T-helper 1 cell treated with Interleukin-12 subunit alpha and Interleukin-12 subunit beta and Interleukin-4 antibody, amounts not matched to agents 30 μg/mL and 1 μg/mL, for 36 hours (primary cell): ENCODE data around the gene LTB4R.

Experiments used
- H3K27ac Mint-ChIP-seq: one replicate; pipeline ENCODE4 v1.8.0; 2021; ENCODE audit warnings: mild to moderate bottlenecking, mixed read lengths
- H3K27me3 Mint-ChIP-seq: one replicate; pipeline ENCODE4 v1.8.0; 2021; ENCODE audit warnings: low read depth, mixed read lengths
- H3K36me3 Mint-ChIP-seq: one replicate; pipeline ENCODE4 v1.8.0; 2021; ENCODE audit warnings: low read depth, mixed read lengths
- H3K4me1 Mint-ChIP-seq: one replicate; pipeline ENCODE4 v1.8.0; 2021; ENCODE audit warnings: low read depth, mixed read lengths
- H3K4me3 Mint-ChIP-seq: one replicate; pipeline ENCODE4 v1.8.0; 2021; ENCODE audit warnings: mild to moderate bottlenecking, moderate library complexity, mixed read lengths
- H3K9me3 Mint-ChIP-seq: one replicate; pipeline ENCODE4 v1.8.0; 2021; ENCODE audit warnings: mixed read lengths

LTB4R gene

GRCh38 chr14:24304019-24304387, 7.3 kb upstream of the LTB4R start:
- Mint-ChIP-seq H3K27ac (no peak overlapping the region), H3K4me1 (peaks cover 24% of the 10 kb centered on the region), H3K4me3 (no peak overlapping the region), H3K9me3 (no peaks in the 10 kb centered on the region), H3K27me3 (no peaks in the 10 kb centered on the region), H3K36me3 (peaks cover 44% of the 10 kb centered on the region)

- no peaks in the 10 kb centered on the region for H3K27me3 Mint-ChIP-seq
- H3K4me3 Mint-ChIP-seq, result no peak overlapping the region
- H3K27ac Mint-ChIP-seq, result no peak overlapping the region
- H3K36me3 Mint-ChIP-seq, result peaks cover 53% of the 10 kb centered on the region
- H3K9me3 Mint-ChIP-seq, result no peaks in the 10 kb centered on the region
- peaks cover 30% of the 10 kb centered on the region for H3K4me1 Mint-ChIP-seq
Observed at GRCh38 chr14:24307156-24307574, 4.1 kb upstream of the LTB4R start.

- Mint-ChIP-seq H3K27ac (peak within 1 kb of the TSS; percentile 34), H3K4me1 (peaks cover 36% of the 10 kb centered on the region), H3K36me3 (peaks cover 54% of the 10 kb centered on the region), H3K4me3 (peak within 1 kb of the TSS; percentile 13), H3K9me3 (no peaks in the 10 kb centered on the region), H3K27me3 (no peaks in the 10 kb centered on the region)
Observed at GRCh38 chr14:24307575-24308341, 3.5 kb upstream of the LTB4R start, which contains the start of gene CIDEB. Gene CIDEB, minus strand, starts transcription at chr14:24307977. Its CDS starts 119 bp downstream, at chr14:24307858.

GRCh38 chr14:24308342-24309124, 2.8 kb upstream of the LTB4R start:
- Mint-ChIP-seq H3K36me3 (peaks cover 49% of the 10 kb centered on the region), H3K9me3 (no peaks in the 10 kb centered on the region), H3K4me3 (peak overlapping the region; percentile 13), H3K4me1 (peaks cover 43% of the 10 kb centered on the region), H3K27me3 (no peaks in the 10 kb centered on the region), H3K27ac (peak overlapping the region; percentile 34)

- Mint-ChIP-seq H3K4me1 (peaks cover 54% of the 10 kb centered on the region), H3K4me3 (peak within 1 kb of the TSS; percentile 82), H3K27me3 (no peaks in the 10 kb centered on the region), H3K36me3 (peaks cover 47% of the 10 kb centered on the region), H3K27ac (peak within 1 kb of the TSS; percentile 89), H3K9me3 (no peaks in the 10 kb centered on the region)
Observed at GRCh38 chr14:24309538-24310264, 1.6 kb upstream of the LTB4R start, which contains the start of gene LTB4R2. Gene LTB4R2, plus strand, starts transcription at chr14:24310140. Its CDS starts 525 bp downstream, at chr14:24310665.

- Mint-ChIP-seq H3K9me3 (no peaks in the 10 kb centered on the region), H3K4me3 (peak overlapping the region; percentile 82), H3K27me3 (no peaks in the 10 kb centered on the region), H3K4me1 (peaks cover 60% of the 10 kb centered on the region), H3K27ac (peak overlapping the region; percentile 89), H3K36me3 (peaks cover 42% of the 10 kb centered on the region)
Observed at GRCh38 chr14:24310265-24310645, 1.0 kb upstream of the LTB4R start.

- no peaks in the 10 kb centered on the region for H3K27me3 Mint-ChIP-seq
- no peaks in the 10 kb centered on the region for H3K9me3 Mint-ChIP-seq
- peaks cover 33% of the 10 kb centered on the region for H3K36me3 Mint-ChIP-seq
- peak overlapping the region; percentile 76 for H3K27ac Mint-ChIP-seq
- peak overlapping the region; percentile 79 for H3K4me3 Mint-ChIP-seq
- H3K4me1 Mint-ChIP-seq, result peaks cover 65% of the 10 kb centered on the region
Observed at GRCh38 chr14:24311837-24312615, 724 bp downstream of the LTB4R start.

GRCh38 chr14:24312736-24313507, 1.6 kb downstream of the LTB4R start:
- Mint-ChIP-seq H3K27ac (peak overlapping the region; percentile 92), H3K27me3 (no peaks in the 10 kb centered on the region), H3K9me3 (no peaks in the 10 kb centered on the region), H3K36me3 (peaks cover 34% of the 10 kb centered on the region), H3K4me3 (peak overlapping the region; percentile 79), H3K4me1 (peaks cover 67% of the 10 kb centered on the region)

- no peaks in the 10 kb centered on the region for H3K27me3 Mint-ChIP-seq
- H3K36me3 Mint-ChIP-seq, result peaks cover 29% of the 10 kb centered on the region
- H3K4me3 Mint-ChIP-seq, result peak overlapping the region; percentile 79
- H3K27ac Mint-ChIP-seq, result peak overlapping the region; percentile 92
- no peaks in the 10 kb centered on the region for H3K9me3 Mint-ChIP-seq
- peaks cover 61% of the 10 kb centered on the region for H3K4me1 Mint-ChIP-seq
Observed at GRCh38 chr14:24313913-24314312, 2.6 kb downstream of the LTB4R start.

GRCh38 chr14:24314377-24315193, 3.3 kb downstream of the LTB4R start:
- H3K4me3 Mint-ChIP-seq, result peak overlapping the region; percentile 76

GRCh38 chr14:24315243-24315806, 4.0 kb downstream of the LTB4R start:
- Mint-ChIP-seq H3K4me1 (peaks cover 49% of the 10 kb centered on the region), H3K9me3 (no peaks in the 10 kb centered on the region), H3K27me3 (peaks cover 10% of the 10 kb centered on the region), H3K4me3 (peak overlapping the region; percentile 39), H3K27ac (peak overlapping the region; percentile 22), H3K36me3 (peaks cover 18% of the 10 kb centered on the region)

More at GRCh38 chr14:24314377-24315193, 3.3 kb downstream of the LTB4R start:
- Mint-ChIP-seq H3K27me3 (peaks cover 5% of the 10 kb centered on the region), H3K36me3 (peaks cover 23% of the 10 kb centered on the region), H3K4me1 (peaks cover 54% of the 10 kb centered on the region), H3K27ac (peak overlapping the region; percentile 92), H3K9me3 (no peaks in the 10 kb centered on the region)

- Mint-ChIP-seq H3K27ac (peak overlapping the region; percentile 65), H3K27me3 (peaks cover 11% of the 10 kb centered on the region), H3K36me3 (peaks cover 18% of the 10 kb centered on the region), H3K9me3 (no peaks in the 10 kb centered on the region), H3K4me1 (peaks cover 48% of the 10 kb centered on the region), H3K4me3 (peak overlapping the region; percentile 39)
Observed at GRCh38 chr14:24315807-24316596, 4.7 kb downstream of the LTB4R start.
